ENCODE results near the gene NLRP11. TPM values are rescaled to one million over a fixed set of nuclear protein-coding genes. Genes with fewer than 3 reads are reported as not detected.

Gene NLRP11
- total RNA-seq: under 1 TPM; 0.22 to 0.92 (median 0.25) TPM
- long read RNA-seq: 0 reads

GRCh38 chr19:55831846-55832245 lies at the start of gene NLRP11:
TSS of gene NLRP11 (minus strand) at chr19:55831999. CDS start at chr19:55818174, 13,825 bp downstream.
- Histone ChIP-seq H3K4me3 (no peak within 1 kb of the TSS), H3K36me3 (no peaks in the 10 kb centered on the region), H3K9me3 (no peaks in the 10 kb centered on the region), H3K4me1 (no peaks in the 10 kb centered on the region), H3K27me3 (no peaks in the 10 kb centered on the region), H3K27ac (no peak within 1 kb of the TSS)
- DNase-seq (no peak), ATAC-seq (no peak)
- TF ChIP-seq POLR2A (IDR thresholded peaks at IDR 0.05): no peak
- no peak for TF ChIP-seq CTCF (IDR thresholded peaks at IDR 0.05)
- 56% methylated on average over 5 of the region's 10 CpGs for WGBS (ENCODE audit: insufficient coverage, low coverage, low lambda C conversion rate, missing lambda C conversion rate)
- intact Hi-C loops (cut with DNase I): no loop called here

- Histone ChIP-seq H3K27ac (no peak overlapping the region), H3K4me3 (no peak overlapping the region), H3K36me3 (no peaks in the 10 kb centered on the region), H3K9me3 (no peaks in the 10 kb centered on the region), H3K27me3 (no peaks in the 10 kb centered on the region), H3K4me1 (no peaks in the 10 kb centered on the region)
- no peak for TF ChIP-seq CTCF (IDR thresholded peaks at IDR 0.05)
- no peak for TF ChIP-seq POLR2A (IDR thresholded peaks at IDR 0.05)
- DNase-seq (no peak), ATAC-seq (no peak)
- intact Hi-C loops (cut with DNase I): no loop called here
- 40% methylated on average over 1 of the region's 3 CpGs for WGBS (ENCODE audit: insufficient coverage, low coverage, low lambda C conversion rate, missing lambda C conversion rate)
Observed at GRCh38 chr19:55877211-55877610, 45.4 kb upstream of the NLRP11 start.

- DNase-seq (no peak), ATAC-seq (no peak)
- H3K4me3 ChIP-seq: no peak overlapping the region
- no peaks in the 10 kb centered on the region for H3K4me1 ChIP-seq
- H3K27ac ChIP-seq: no peak overlapping the region
- no peaks in the 10 kb centered on the region for H3K9me3 ChIP-seq
- no peaks in the 10 kb centered on the region for H3K36me3 ChIP-seq
- TF ChIP-seq POLR2A (IDR thresholded peaks at IDR 0.05): no peak
- no peak for TF ChIP-seq CTCF (IDR thresholded peaks at IDR 0.05)
- intact Hi-C loops (cut with DNase I): no loop called here
- 77% methylated on average over 11 of the region's 11 CpGs for WGBS (ENCODE audit: insufficient coverage, low coverage, low lambda C conversion rate, missing lambda C conversion rate)
- no peaks in the 10 kb centered on the region for H3K27me3 ChIP-seq
Observed at GRCh38 chr19:55870736-55871135, 38.9 kb upstream of the NLRP11 start.

GRCh38 chr19:55867101-55867500 lies 35.3 kb upstream of the NLRP11 start:
- H3K9me3 ChIP-seq: no peaks in the 10 kb centered on the region
- TF ChIP-seq CTCF (IDR thresholded peaks at IDR 0.05): no peak
- no peak for TF ChIP-seq POLR2A (IDR thresholded peaks at IDR 0.05)
- ATAC-seq (no peak), DNase-seq (no peak)
- intact Hi-C loops (cut with DNase I): no loop called here
- H3K4me3 ChIP-seq: no peak overlapping the region
- 88% methylated on average over 5 of the region's 7 CpGs for WGBS (ENCODE audit: insufficient coverage, low coverage, low lambda C conversion rate, missing lambda C conversion rate)
- no peaks in the 10 kb centered on the region for H3K27me3 ChIP-seq
- no peaks in the 10 kb centered on the region for H3K36me3 ChIP-seq
- H3K27ac ChIP-seq: no peak overlapping the region
- no peaks in the 10 kb centered on the region for H3K4me1 ChIP-seq

GRCh38 chr19:55866521-55866920 lies 34.7 kb upstream of the NLRP11 start:
- TF ChIP-seq POLR2A (IDR thresholded peaks at IDR 0.05) (no peak), CTCF (IDR thresholded peaks at IDR 0.05) (no peak)
- no peaks in the 10 kb centered on the region for H3K4me1 ChIP-seq
- H3K9me3 ChIP-seq: no peaks in the 10 kb centered on the region
- DNase-seq: no peak
- no peaks in the 10 kb centered on the region for H3K27me3 ChIP-seq
- ATAC-seq: no peak
- no peak overlapping the region for H3K4me3 ChIP-seq
- intact Hi-C loops (cut with DNase I): no loop called here
- 35% methylated on average over 3 of the region's 3 CpGs for WGBS (ENCODE audit: insufficient coverage, low coverage, low lambda C conversion rate, missing lambda C conversion rate)
- H3K36me3 ChIP-seq: no peaks in the 10 kb centered on the region
- H3K27ac ChIP-seq: no peak overlapping the region

All from right lobe of liver (tissue), 6 donors.